ENCODE measurements around the gene ZNF48.

GRCh38 chr16:30399435-30400186 is 4.4 kb downstream of the ZNF48 start:
- TF ChIP-seq CTCF (optimal IDR thresholded peaks at IDR 0.05 in 1 of 3, IDR thresholded peaks at IDR 0.05 in 1 of 3, conservative IDR thresholded peaks at IDR 0.05 in 1 of 3; ENCODE audit: extremely low read depth in 1 of 3, insufficient read depth in 2 of 3, low read length in 3 of 3) = no peak
- no peak for TF ChIP-seq EZH2 (IDR thresholded peaks at IDR 0.05; ENCODE audit: low read length)
